RPMI7951 (cell line): ENCODE data around the gene ITGB2. TPM values are rescaled to one million over a fixed set of nuclear protein-coding genes. Genes with fewer than 3 reads are reported as not detected.
A peak's percentile ranks its signal among the peaks of the same experiment; 100 is the strongest.

Experiments used
- DNase-seq: peaks from one replicate; pipeline ENCODE4 v3.0.0-alpha.2; 2012; ENCODE audit warnings: low read depth
- total RNA-seq: library from RNA; depleted of rRNA; stranded (reverse); fragments of >200 nt; shearing (Covaris generic); gene quantifications from 2 replicates; pipeline ENCODE4 v1.2.3, GENCODE V29; 2014; rRNA removed

The ITGB2 gene
- total RNA-seq = not detected in 2 replicates

DNA sequence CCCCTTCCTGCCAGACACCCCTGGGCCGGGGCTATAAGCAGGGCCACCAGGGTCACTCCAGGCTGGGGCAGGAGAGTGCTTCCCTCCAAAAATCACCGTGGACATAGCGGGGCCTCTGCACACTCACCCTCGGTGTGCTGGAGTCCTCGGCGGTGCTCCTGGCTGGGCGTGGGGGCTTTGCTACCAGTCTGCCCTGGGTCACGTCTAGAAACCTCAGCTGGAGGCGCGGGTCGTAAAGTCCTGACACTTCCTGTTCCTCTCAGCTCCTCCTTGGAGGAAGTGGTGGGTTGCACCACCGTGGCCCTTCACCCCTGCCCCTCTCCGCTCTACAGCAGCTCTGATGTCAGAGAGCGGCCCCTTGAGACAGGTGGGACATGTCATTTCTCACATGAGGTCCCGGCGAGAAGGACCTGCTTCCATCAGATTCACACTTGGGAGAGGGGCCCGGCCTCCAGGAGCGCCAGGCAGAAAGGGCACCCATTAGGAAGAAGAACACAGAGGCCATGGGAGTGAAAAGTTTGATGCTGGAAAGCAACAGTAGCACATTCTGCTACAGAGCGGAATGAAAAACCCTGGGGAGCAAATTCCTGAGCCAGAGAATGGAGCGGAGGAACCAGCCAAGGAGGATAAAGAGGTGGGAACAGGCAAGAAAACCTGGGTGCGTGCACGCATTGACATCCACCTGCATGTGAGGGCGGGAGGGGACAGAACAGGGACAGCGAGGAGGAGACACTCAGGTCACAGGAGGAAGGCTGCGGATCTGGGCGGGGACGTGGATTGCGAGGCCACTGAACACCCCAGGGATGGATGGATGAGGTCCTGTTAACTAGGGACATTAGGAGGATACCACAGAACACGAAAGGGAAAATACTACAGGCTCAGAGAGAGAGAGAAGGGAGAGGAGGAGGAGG, at the start of gene ITGB2:
ITGB2 (minus strand) TSS at position 206 of the 911 bp plus-strand sequence. CDS start 10,117 bp downstream, outside the sequence.
- DNase-seq = no peak

DNA sequence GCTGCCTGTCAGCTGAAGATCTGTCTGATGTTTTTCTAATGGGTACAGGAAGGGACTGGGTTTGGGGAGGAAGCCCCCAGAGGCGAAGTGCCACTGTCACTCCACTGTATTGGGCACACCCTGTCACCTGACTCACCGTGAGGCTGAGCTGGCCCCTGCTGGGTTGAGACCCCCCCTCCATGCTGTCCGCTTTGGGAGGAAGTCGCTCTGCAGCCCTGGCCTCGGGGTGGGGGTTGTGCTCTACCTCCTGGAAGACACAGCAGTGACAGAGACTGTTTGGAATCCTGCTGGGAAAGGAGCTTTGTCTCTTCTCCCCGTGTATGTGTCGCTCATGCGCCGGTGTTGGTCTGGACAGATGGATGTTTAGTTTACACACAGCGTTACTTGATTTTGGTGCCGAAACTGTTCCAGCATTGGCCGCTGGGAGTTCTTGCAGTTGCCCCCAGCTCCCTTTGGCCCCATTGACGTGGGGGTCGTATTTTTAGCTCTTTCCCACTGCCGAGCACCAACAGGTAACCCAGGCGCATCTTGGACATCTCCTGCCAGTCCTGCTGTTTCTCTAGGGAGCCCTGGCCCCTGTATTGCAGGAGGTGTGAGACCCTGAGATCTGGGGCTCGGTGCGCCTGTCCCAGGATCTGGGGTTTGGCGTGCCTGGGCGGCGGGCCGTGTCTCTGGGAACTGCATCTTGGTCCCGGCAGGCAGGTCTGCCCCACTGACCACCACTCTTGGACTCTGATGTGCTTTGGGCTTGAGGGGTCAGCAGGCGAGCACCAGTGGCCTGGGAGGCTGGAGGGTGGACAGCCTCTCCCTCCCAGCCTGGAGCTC, 49.4 kb upstream of the ITGB2 start:
- peak; percentile 50 for DNase-seq

DNA sequence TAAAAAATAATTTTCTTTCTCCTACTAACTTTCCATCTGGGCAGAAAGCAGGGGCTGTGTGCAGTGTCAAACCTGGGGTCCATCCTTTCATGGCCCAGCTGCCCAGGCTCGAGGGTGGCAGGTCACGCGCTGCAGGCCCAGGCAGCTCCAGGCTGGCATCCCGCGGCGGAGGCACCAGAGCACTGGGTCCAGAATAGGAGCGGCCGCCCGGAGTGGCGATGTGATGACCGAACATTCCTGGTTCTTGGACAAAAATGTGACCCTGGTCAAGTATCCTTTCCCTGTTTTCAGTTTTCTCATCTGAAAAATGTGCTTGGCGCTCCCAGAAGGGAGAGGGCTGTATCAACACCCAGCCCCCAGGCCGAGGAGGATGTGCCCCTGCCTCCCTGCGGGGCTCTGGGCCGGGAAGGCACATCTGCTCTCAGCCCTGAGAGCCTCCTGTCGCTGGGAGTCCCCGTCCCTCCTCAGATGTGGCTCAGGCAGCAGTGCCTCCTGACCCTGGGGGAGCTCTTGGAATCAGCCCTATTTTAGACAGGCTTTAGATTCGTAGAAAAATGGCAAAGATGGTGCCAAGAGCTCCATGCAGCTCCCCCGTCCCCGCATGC, 48.5 kb upstream of the ITGB2 start:
- DNase-seq = no peak

DNA sequence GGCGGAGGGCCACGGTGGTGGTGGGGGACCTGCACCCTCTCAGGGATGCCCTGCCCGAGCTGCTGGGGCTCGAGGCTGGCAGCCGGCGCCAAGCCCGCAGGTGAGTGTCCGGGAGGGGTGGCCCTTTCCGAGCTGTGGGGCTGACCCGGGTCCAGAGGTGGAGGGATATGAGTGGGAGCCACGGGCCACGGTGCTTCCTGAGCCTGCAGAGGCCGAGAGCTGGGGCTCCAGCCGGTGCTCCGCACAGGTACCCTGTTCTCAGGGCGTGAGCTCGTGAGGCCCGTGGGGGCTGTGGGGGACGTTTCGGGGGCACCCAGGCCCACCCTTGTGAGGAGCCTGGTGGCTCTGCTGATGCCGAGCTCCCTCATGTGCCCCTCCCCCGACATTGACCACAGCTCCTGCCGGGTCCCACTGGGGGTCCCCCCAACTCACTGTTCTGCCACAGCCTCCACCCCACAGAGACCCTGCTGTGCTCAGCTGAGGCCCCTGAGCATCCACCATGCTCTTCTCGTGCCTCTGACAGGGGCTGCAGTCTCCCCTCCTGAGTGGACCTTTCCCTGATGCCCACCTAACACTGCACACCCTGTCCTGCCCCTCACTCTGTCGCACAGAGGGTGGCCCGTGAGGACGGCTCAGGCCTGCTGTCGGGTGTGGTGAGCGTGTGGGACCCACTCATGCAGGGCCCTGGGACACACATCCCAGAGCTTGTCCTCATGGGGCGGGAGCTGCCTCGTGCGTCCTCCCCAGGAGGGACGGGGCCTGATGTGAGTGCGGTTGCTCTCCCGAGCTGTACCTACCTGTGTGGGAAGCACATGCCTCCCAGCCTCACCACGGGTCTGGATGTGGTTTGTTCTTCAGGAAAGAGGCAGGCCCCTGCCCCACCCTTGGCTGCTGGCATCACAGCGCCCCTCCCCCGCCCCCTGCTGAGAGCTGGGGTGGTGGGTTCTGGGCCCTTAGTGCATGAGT, 46.7 kb upstream of the ITGB2 start:
- no peak for DNase-seq

DNA sequence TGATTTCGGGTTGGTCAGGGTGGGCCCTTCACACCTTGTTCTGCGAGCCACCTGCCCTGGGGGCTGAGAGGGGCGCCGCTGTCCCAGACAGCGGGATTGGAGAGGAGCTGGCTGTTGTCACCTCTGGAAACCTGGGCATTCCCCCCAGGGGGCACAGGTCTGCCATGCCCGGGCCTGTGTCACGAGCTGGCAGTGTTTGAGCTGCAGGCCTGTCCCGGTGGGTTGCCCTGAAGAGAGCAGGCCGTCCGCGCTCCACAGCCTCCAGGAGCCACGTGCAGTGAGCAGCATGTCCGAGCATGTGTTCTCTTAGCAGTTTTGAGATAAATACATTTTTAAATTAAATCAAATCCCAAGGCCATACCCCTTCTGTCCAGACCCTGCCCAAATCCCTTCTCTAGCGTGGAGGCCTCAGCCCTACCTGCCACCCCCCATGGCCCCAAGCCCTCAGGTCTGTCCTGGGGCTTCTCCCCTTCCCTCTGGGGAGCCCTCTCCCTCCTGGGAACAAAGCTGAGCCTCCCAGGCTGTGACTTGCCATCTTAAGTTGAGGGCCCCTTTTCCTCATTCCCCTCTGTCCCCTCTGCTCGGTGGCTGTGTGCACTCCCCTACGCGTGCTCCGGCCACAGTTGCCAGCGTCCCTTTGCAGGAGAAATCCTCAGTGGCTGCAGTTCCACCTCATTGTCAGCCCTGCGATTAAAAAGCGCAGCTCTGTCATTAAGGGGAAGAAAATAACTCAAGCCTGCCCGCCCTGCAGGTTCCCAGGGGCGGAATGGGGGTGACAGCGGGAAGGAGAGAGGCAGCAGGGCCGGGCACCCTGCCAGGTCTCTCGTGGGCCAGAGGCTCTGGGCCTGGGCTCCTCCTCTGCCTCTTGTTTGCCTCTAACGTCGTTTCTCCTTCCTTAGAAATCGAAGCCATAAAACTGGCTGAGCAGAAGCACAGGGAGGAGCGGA, 45.7 kb upstream of the ITGB2 start:
- DNase-seq = no peak

DNA sequence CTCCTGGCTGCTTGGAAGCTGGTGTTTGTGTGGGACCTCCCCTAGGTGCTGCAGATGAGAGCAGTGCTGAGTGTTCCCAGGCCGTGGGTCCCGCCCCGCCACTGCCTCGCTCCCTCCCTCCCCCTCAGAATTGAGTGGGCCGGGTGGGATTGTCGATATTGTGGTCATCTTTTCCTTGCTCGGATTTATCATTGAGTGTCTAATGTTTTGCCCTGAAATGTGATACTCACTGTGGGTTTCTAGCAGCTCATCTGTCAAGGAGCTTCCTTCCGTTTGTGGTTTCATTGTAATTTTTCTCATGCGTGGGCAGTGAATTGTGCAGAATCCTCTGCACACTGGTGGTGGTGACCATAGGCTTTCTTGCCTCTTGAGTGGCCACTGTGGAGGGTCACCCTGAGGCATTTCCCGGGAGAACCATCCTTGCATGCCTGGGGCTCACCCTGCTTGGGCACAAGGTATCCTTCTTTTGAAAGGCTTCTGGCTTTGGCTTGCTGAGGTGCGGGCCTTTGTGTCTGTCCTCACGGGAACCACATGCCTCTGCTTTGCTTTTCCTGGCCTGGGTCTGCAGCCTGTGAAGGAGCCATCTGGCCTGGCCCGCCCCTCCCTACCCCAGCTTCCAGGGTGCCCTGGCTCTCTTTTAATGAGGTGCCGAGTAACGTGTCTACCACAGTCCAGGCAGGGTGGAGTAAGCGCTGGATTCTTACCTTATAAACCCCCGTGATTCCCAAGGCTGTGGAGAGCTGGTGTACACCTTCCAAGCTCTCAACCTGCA, 44.7 kb upstream of the ITGB2 start:
- DNase-seq = peak; percentile 66

DNA sequence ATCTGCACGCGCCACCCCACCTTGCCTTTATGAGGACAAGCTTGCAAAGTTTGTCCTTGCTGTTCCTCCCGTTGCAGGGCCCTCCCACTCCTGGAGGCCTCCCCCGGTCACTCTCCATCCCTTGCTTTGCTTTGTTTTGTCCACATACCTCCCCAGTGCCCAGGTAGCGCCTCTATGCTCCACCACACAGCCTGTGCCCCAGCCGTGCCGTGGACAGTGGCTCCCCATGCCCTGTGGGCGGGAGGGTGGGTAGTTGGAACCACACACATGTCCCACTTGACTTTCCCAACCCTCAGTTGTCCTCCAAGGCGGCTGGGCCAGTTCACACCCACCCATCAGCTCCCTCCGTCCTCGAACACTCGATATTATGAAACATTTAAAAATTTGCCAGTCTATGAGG, 43.7 kb upstream of the ITGB2 start:
- no peak for DNase-seq

DNA sequence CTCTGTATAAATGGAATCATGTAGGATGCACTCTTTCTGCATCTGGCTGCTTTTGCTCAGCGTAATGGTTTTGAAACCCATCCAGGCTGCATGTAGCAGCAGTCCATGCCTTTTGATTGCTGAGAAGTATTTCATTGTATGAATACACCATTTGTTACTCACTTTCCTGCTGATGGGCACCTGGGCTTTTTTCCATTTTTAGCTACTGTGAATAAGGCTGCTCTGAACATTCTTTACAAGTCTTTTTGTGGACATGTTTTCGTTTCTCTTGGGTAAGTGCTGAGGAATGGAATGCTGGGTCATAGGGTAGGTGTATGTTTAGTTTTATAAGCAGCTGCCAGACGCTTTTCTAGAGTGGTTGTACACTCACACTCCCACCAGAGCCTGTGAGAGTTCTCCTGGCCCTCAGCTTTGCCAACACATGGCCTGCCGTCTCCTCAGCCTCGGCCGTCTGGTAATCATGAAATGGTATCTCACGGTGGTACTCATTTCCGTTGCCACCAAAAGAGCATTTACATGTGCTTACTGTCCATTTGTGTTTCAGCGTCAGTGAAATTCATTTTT, 41.8 kb upstream of the ITGB2 start:
- DNase-seq = peak; percentile 53

DNA sequence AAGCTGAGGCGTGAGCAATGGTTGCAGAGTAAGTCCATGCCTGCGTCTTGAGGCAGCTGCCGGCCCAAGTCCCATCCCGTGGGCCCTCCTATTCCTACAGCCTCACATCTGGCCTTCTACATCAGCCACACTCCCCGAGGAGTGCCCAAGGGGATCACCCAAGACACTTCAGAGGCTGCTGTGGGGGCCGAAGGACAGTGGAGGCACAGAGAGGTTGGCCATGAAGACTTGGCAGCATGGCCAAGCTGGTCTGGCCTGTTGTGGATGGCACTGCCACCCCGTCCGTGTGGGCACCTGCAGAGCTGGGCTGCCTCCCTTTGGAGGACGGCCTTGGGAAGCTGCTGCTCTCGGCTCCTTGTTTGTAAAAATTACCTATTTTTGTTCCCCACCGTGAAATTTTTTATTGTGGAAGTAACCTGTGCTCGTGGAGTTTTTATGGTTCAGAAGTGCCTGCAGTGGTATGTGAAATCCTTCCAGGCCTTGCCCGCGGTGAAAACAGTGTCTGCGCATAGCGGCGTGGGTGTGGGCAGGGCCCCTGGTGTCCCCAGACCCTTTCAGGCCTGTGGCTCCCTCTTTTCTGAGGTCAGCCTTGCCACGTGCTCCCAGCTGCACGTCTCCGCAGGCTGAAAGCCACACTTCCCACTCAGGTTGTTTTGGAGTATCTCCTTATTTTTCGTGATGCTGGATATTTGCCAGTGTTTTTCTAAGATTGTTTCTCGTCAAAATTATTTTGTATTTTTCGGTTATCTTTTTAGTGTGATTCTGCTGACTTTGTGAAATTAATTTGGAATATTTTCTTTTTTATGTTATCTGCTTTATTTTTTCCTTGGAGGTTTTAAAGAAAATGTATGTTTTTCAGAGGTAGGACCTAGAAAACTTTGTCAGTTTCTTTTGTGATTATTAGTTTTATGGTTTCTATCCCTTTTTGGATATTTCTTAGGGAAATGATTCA, 39.7 kb upstream of the ITGB2 start:
- DNase-seq = no peak

DNA sequence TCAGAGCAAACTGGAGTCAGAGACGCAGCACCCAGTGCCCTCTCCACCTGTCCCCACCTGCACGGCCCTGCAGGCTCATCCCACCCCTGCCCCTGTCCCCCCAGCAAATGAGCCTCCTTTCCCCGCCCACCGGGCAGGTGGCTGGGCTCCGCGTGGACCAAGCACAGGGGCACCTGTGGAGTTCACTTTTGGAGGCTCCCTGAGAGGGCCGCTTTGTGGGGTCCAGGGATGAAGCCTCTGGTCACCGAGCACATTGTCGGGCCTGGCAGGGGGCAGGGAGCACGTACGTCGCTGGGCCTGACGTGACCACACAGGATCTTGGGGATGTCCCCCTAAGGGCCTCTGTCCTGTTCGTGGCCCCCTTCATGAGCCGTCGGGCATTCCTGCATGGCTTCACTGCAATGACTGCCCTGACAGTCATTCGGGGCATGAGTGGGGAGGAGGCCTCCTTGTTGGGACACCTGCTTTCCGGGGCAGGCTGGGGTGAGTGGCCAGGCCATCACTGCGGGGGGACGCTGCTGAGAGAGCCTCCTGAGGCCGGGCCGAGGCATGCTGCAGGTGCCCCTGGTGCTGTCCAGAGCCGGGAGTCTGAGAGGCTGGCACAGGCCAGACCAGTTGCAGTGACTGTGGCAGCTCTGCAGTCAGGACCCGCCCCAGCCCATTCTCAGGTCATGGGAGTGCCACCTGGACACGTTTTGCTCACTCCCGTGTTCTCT, 38.8 kb upstream of the ITGB2 start:
- DNase-seq = no peak

DNA sequence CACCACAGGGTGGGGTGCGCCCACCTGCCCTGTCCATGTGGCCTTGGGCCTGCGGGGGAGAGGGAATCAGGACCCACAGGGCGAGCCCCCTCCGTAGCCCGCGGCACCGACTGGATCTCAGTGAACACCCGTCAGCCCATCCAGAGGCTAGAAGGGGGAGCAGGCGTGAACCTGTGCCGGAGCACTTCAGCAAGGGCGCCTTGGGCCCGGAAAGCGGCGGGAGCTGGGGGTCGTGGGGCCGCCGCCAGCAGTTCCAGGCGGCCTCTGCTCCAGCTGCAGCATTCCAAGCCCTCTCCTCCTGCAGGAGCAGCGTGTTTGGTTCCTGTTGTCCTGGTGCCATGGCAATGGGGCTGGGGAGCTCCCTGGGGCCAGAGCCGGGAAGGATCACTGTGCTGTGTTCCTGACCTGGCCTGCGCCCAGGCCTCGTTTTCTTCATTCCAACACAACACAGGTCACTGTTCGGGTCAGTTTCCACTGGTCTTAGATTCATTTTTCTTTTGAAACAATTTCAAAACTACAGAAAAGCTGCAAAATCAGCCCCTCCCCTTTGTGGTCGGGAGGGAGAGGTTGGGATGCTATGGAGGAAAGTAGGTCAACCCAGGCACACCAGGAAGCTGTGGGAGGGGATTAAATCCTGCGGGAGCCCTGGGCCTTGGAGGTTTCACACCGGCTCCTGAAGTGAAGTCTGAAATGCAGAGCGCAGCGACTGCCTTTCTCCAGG, 37.9 kb upstream of the ITGB2 start:
- no peak for DNase-seq

DNA sequence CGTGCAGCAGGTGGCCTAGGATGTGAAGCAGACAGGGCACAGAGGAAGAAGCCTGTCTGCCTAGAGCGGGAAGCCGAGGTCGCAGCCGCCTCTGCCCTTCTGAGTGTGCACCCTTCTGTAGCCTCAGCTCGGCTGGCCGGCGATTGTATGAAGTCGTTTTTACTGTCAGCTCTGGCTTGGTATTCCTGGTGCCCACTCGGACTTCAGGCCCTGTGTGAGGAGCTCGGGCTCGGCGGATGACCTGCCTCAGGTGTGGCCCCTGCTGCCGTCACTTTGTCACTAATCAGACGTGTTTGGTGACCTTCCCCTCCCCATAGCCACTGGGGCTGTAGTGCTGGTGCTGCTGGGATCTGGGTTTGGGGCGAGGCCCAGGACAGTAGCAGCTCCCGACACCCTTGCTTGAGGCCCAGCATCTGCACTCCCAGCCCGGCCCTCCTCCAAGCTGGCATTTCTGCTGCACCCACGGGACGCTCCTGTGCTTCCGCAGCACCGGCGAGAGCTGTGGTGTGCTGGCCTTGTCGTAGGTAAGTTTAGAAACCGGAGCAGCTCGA, 37.3 kb upstream of the ITGB2 start:
- no peak for DNase-seq

DNA sequence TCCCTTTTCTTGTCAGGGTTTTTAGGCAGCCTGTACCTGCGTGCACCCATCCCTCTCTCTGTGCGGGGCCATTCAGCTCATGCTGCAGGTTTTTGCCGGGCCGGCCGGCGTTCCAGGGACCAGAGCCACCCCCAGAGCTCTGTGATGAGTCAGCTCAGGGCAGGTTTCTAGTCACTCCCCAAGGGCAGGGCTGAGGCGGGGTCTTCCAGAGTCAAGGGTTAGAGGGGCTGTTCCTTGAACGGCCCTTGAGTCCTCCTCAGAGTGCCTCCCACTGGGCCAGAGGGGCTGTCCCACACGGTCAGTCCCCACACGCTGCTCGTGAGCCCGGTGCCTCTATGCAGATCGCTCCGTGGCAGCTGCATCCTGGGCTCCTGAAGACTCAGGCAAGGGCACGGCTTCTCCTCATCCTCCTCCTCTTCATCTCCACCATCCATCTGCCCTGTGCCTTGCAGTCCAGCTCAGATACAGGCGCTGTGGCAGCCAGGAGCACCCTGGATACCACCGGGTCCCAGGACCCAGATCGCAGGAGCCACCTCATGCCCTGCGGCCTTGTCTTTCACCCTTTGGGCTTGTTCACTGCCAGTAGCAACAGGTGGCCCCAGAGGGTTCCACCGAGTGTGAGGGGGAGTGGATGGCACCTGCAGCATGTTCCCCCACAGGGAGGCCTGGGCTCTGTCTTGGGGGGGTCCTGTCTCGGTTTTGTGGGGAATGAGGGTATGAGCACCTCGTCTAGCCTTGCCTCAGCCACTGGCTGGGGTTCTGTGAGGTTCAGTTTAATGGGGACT, 36.5 kb upstream of the ITGB2 start:
- no peak for DNase-seq

DNA sequence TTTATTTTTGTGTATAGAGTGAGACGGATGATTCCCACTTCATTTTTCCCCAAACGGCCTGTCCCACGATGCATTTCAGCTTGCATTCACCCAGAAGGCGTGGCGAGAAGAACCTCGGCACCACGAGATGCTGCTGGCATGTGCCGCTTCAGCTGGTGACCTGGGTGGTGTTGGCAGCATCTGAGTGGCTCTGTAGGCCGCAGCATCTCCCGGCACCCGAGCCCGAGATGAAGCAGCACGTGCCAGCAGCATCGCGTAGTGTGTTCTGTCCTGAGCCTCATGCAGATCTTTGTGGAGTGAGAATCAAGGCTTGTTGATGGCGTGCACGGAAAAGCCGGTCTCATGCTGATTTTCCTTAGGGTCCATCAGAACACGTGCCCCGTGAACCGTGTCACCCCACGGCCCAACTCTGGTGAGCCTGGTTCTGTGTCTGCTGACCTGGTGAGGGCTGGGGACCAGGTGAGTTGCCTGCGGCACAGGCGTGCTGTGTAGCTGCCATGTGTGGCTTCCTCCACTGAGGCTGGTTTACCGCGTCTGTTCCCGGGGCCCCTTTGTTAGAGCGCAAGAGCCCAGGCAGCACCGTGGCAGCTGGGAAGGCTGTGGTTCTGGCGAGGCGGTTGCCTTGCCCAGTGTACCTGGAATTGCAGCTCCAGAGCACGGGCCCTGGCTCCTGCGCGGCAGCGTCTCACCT, 35.8 kb upstream of the ITGB2 start:
- no peak for DNase-seq

DNA sequence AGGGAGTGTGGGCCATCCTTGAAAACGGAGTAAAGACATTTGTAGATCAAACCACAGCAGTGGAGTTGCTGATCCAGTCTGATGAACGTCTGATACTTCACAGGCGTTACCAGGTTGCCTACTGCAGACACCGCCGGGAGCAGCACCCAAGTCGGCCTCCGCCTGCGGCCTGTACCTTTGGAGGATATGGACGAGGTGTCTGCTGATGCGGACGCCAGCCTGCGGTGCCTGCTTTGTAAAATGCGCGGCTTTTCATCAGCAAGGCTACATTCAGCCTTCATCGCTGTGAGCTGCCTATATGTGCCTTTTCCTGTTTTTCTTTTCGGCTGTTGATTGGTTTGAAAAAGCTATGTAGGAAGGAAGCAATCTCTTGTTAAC, 35.1 kb upstream of the ITGB2 start:
- no peak for DNase-seq
